HL-60 (cell line): ENCODE results near the gene GBA3.

Experiments
- DNase-seq, 2 experiments: peaks; one replicate each; pipeline ENCODE4 v3.0.0-alpha.2; 2010 to 2020; ENCODE audit warnings: low read depth in 1 of 2, low spot score in 1 of 2
- H3K27ac ChIP-seq: fragments of 250-450 bp; sonication (Bioruptor Pico); replicated peaks from 2 replicates; pipeline ENCODE4 v1.5.1; 2020; ENCODE audit warnings: mild to moderate bottlenecking, moderate library complexity
- H3K27me3 ChIP-seq: fragments of 250-450 bp; sonication (Bioruptor Pico); 2 replicates; pipeline ENCODE4 v1.5.1; 2021; ENCODE audit warnings: mild to moderate bottlenecking, moderate library complexity; ENCODE audit not compliant: insufficient read depth, poor library complexity, severe bottlenecking
- H3K4me3 ChIP-seq: replicated peaks from 2 replicates; pipeline ENCODE4 v1.5.1; 2011; ENCODE audit warnings: mild to moderate bottlenecking, control low read depth, low read length; ENCODE audit not compliant: insufficient read depth
- CTCF ChIP-seq: IDR thresholded peaks from one replicate; pipeline ENCODE4 v1.5.1; 2011; ENCODE audit warnings: low read length, control low read depth, inconsistent platforms; ENCODE audit not compliant: insufficient read depth
- GABPA ChIP-seq: IDR thresholded peaks from 2 replicates; pipeline ENCODE4 v1.6.1; 2012; ENCODE audit warnings: low read depth
- POLR2AphosphoS5 ChIP-seq: IDR thresholded peaks from 2 replicates; pipeline ENCODE4 v1.6.1; 2012; ENCODE audit warnings: low read depth
- REST ChIP-seq: IDR thresholded peaks from 2 replicates; pipeline ENCODE4 v1.6.1; 2012; ENCODE audit warnings: low read depth; ENCODE audit not compliant: insufficient replicate concordance
- SPI1 ChIP-seq: IDR thresholded peaks from 2 replicates; pipeline ENCODE4 v1.6.1; 2012; ENCODE audit warnings: low read depth, mild to moderate bottlenecking, borderline replicate concordance

Gene GBA3

GRCh38 chr4:22668702-22669101 lies 24.0 kb upstream of the GBA3 start:
- no peak for TF ChIP-seq POLR2AphosphoS5
- TF ChIP-seq REST: no peak
- TF ChIP-seq SPI1: no peak
- no peak for TF ChIP-seq CTCF
- no peak for TF ChIP-seq GABPA
- no peak for DNase-seq
- Histone ChIP-seq H3K4me3 (no peak overlapping the region), H3K27me3 (no peaks in the 10 kb centered on the region), H3K27ac (no peak overlapping the region)

- Histone ChIP-seq H3K27ac (no peak overlapping the region), H3K4me3 (no peak overlapping the region), H3K27me3 (no peaks in the 10 kb centered on the region)
- DNase-seq: no peak
- TF ChIP-seq SPI1 (no peak), GABPA (no peak), REST (no peak), CTCF (no peak), POLR2AphosphoS5 (no peak)
Observed at GRCh38 chr4:22670956-22671355, 21.8 kb upstream of the GBA3 start.

- TF ChIP-seq REST (no peak), CTCF (no peak), SPI1 (no peak), GABPA (no peak), POLR2AphosphoS5 (no peak)
- no peak for DNase-seq
- no peak overlapping the region for H3K4me3 ChIP-seq
- no peak overlapping the region for H3K27ac ChIP-seq
- H3K27me3 ChIP-seq: no peaks in the 10 kb centered on the region
Observed at GRCh38 chr4:22672519-22672918, 20.2 kb upstream of the GBA3 start.
